Upper lobe of left lung (tissue), 6 donors: Measurements from ENCODE around the gene ERC1. TPM values are rescaled to one million over a fixed set of nuclear protein-coding genes. Genes with fewer than 3 reads are reported as not detected.
A peak's percentile ranks its signal among the peaks of the same experiment; 100 is the strongest.

ENCODE experiments used
- ATAC-seq, 2 donors: fragments of 200-7000 bp; cut with Tn5 transposase; one replicate each; pipeline ENCODE4 v1.9.1; 2022; ENCODE audit warnings: mild to moderate bottlenecking in 2 of 2, moderate library complexity in 2 of 2; ENCODE audit not compliant: low FRiP score in 2 of 2
- DNase-seq, 2 donors: peaks; one replicate each; pipeline ENCODE4 v3.0.0-alpha.2; 2019 to 2020
- H3K27ac ChIP-seq, 4 donors: fragments of 200-600 bp; sonication (generic); one replicate each; pipeline ENCODE4 v1.5.1; 2016 to 2019
- H3K27me3 ChIP-seq, 4 donors: fragments of 200-600 bp; sonication (generic); one replicate each; pipeline ENCODE4 v1.5.1; 2017 to 2019
- H3K36me3 ChIP-seq, 4 donors: fragments of 200-600 bp; sonication (generic); one replicate each; pipeline ENCODE4 v1.5.1; 2016 to 2019
- H3K4me1 ChIP-seq, 4 donors: fragments of 200-600 bp; sonication (generic); one replicate each; pipeline ENCODE4 v1.5.1; 2018 to 2019
- H3K4me3 ChIP-seq, 4 donors: fragments of 200-600 bp; sonication (generic); one replicate each; pipeline ENCODE4 v1.5.1; 2017 to 2019; ENCODE audit warnings: mild to moderate bottlenecking in 2 of 4, moderate library complexity in 1 of 4
- H3K9me3 ChIP-seq, 4 donors: fragments of 200-600 bp; sonication (generic); one replicate each; pipeline ENCODE4 v1.5.1; 2018 to 2019
- EP300 ChIP-seq, 4 donors: sonication (generic); formaldehyde crosslinking; IDR thresholded peaks; one replicate each; pipeline ENCODE4 v1.5.1; 2017; ENCODE audit warnings: antibody characterized with exemption in 4 of 4, control low read depth in 2 of 4
- POLR2A ChIP-seq, 4 donors: fragments of 450-650 bp; IDR thresholded peaks; one replicate each; pipeline ENCODE4 v1.5.1; 2016 to 2017; ENCODE audit warnings: antibody characterized with exemption in 4 of 4, mild to moderate bottlenecking in 2 of 4
- POLR2AphosphoS5 ChIP-seq, 2 donors: sonication (generic); formaldehyde crosslinking; IDR thresholded peaks; one replicate each; pipeline ENCODE4 v1.5.1; 2017; ENCODE audit warnings: antibody characterized with exemption in 2 of 2
- WGBS, 2 donors: methylation state at CpG; one replicate each; pipeline ENCODE4 v1.1.5; 2017 to 2018; 5-methylcytosine and 5-hydroxymethylcytosine counted together
- total RNA-seq, 6 donors: library from RNA; depleted of rRNA in 4 of 6; stranded (reverse); fragments of >200 nt in 4 of 6; gene quantifications; one replicate each; pipeline versions ENCODE4 v1.1.0 to v1.2.1, GENCODE V29; 2016 to 2021
- TF ChIP-seq, protein P1 (sequence below), 6 experiments: fragments of 450-650 bp in 4 of 6; fragments of 200-600 bp in 2 of 6; sonication (generic) in 2 of 6; IDR thresholded peaks; one replicate each; pipeline ENCODE4 v1.5.1; 2016 to 2019; ENCODE audit warnings: antibody characterized with exemption in 6 of 6
- donor health status: DM: no; HTN: no; CAD: no; lungs with moderate emphysema.
- donor health status: DM: no; HTN: yes; CAD: no; lungs with severe emphysema.

Gene ERC1
- total RNA-seq, 6 donors from 2014 or later, result 37.7 to 158 (median 60.1) TPM

DNA sequence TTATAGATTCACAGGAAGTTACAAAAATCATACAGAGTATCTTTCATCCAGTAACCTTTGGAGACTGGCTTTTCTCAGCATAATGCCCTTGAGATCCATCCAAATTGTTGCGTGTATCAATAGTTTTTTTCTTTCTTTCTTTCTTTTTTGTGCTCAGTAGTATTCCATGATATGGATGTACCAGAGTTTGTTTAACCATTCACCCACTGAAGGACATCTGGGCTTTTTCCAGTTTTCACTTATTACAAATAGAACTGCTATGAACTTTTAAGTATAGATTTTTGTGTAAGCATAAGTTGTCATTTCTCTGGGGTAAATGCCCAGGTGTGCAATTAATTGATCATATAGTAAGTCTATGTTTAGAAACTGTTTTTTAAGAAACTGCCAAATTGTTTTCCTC lies 524.0 kb downstream of the ERC1 start:
- H3K4me3 ChIP-seq, result no peak overlapping the region
- H3K36me3 ChIP-seq, result no peaks in the 10 kb centered on the region
- H3K9me3 ChIP-seq, result peaks cover 0 to 4% (median 0%) of the 10 kb centered on the region in 4 donors
- no peak for TF ChIP-seq POLR2A (IDR thresholded peaks at IDR 0.05)
- TF ChIP-seq EP300 (IDR thresholded peaks at IDR 0.05), result no peak
- no peak for TF ChIP-seq POLR2AphosphoS5 (IDR thresholded peaks at IDR 0.05)
- TF ChIP-seq, protein P1, sequence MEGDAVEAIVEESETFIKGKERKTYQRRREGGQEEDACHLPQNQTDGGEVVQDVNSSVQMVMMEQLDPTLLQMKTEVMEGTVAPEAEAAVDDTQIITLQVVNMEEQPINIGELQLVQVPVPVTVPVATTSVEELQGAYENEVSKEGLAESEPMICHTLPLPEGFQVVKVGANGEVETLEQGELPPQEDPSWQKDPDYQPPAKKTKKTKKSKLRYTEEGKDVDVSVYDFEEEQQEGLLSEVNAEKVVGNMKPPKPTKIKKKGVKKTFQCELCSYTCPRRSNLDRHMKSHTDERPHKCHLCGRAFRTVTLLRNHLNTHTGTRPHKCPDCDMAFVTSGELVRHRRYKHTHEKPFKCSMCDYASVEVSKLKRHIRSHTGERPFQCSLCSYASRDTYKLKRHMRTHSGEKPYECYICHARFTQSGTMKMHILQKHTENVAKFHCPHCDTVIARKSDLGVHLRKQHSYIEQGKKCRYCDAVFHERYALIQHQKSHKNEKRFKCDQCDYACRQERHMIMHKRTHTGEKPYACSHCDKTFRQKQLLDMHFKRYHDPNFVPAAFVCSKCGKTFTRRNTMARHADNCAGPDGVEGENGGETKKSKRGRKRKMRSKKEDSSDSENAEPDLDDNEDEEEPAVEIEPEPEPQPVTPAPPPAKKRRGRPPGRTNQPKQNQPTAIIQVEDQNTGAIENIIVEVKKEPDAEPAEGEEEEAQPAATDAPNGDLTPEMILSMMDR (IDR thresholded peaks at IDR 0.05), result no peak
- no peaks in the 10 kb centered on the region for H3K27me3 ChIP-seq
- no peak overlapping the region for H3K27ac ChIP-seq
- ATAC-seq (no peak), DNase-seq (no peak)
- peaks cover 5 to 14% (median 8%) of the 10 kb centered on the region in 4 donors for H3K4me1 ChIP-seq
- 94 to 100% methylated on average over 1 of the region's 1 CpG for WGBS, 2 donors

DNA sequence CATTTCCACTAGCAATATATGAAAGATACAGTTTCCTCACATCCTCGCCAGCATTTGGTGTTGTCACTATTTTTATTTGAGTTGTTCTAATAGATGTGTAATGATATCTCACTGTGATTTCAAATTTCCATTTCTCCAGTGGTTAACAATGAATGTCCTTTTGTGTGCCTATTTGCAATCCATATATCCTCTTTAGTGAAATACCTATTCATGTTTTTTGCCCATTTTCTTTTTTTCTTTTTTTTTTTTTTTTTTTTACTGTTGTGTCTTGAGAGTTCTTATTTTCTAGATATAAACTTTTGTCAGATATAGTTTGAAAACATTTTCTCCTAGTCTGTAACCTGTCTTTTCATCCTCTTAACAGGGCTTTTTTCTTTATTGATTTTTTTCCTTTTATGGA lies 524.4 kb downstream of the ERC1 start:
- H3K9me3 ChIP-seq, result peaks cover 0 to 4% (median 0%) of the 10 kb centered on the region in 4 donors
- DNase-seq, result no peak
- no peak for ATAC-seq
- H3K27me3 ChIP-seq, result no peaks in the 10 kb centered on the region
- H3K4me1 ChIP-seq, result peaks cover 5 to 14% (median 8%) of the 10 kb centered on the region in 4 donors
- H3K36me3 ChIP-seq, result no peaks in the 10 kb centered on the region
- TF ChIP-seq POLR2AphosphoS5 (IDR thresholded peaks at IDR 0.05) (no peak), EP300 (IDR thresholded peaks at IDR 0.05) (no peak), POLR2A (IDR thresholded peaks at IDR 0.05) (no peak)
- TF ChIP-seq, protein P1 (IDR thresholded peaks at IDR 0.05), result no peak
- H3K4me3 ChIP-seq, result no peak overlapping the region
- WGBS, 2 donors, result 94 to 97% methylated on average over 1 of the region's 1 CpG
- H3K27ac ChIP-seq, result no peak overlapping the region

DNA sequence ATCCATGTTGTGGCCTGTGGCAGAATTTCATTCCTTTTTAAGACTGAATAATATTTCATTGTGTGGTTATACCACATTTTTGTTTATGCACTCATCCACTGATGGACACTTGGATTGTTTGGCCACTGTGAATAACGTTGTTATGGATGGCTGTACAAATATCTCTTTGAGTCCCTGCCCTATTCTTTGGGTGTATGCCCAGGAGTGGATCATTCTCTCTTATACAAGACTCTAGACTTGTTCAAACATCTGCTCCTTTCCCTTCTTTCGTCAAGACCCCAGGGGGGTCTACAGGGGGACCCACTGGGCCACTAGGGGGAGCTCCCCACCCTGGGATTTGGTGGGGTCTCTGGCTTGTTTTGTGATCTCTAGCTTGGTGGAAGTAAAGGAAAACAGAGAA lies 526.0 kb downstream of the ERC1 start:
- 31 to 37% methylated on average over 2 of the region's 2 CpGs for whole genome bisulfite sequencing, 2 donors
- no peaks in the 10 kb centered on the region for H3K27me3 ChIP-seq
- H3K36me3 ChIP-seq, result no peaks in the 10 kb centered on the region
- no peak overlapping the region for H3K4me3 ChIP-seq
- TF ChIP-seq, protein P1 (IDR thresholded peaks at IDR 0.05), result peak in 1 of 6 experiments; percentile 21
- no peak for TF ChIP-seq POLR2A (IDR thresholded peaks at IDR 0.05)
- H3K27ac ChIP-seq, result no peak overlapping the region
- H3K4me1 ChIP-seq, result peaks cover 5 to 14% (median 8%) of the 10 kb centered on the region in 4 donors
- ATAC-seq, result no peak
- no peak for DNase-seq
- H3K9me3 ChIP-seq, result peaks cover 0 to 4% (median 0%) of the 10 kb centered on the region in 4 donors

DNA sequence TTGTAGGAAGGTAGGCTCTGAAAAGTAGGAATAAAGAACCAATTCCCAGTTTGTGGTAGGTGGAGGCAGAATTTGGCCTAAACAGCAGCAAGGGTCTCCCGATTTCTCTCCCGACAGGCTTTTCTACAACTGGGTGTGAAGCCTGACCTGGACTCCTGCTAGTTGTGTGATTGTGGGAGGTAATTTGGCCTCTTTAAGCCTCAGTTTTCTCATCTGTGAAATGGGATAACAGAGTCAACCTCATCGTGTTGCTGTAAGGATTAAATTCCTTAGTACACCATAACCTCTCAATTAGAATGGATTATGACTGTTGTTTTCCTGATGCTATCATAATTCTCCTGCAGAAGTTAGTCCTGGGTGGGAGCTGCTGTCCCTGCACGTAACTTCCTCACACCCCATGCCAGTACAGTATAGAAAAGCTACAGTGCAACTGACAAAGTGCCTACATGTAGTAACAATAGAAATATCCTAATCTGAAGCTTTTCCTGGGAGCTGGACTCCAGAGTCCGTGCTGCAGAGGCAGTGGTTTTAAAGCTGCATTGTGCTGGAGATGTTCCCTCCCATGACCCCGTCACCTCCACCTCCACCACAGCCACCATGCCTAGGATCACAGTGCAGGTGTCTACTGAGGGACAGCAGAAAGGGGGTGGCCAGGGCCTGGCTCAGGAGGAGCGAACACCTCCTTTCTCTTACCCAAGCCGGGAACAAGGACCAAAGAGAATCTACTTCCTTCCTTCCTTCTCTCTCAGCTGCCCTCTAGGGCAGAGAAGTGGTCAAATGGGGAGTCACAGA lies 526.9 kb downstream of the ERC1 start:
- WGBS, 2 donors, result 80 to 86% methylated on average over 8 of the region's 8 CpGs
- Histone ChIP-seq H3K27ac (no peak overlapping the region), H3K36me3 (no peaks in the 10 kb centered on the region), H3K4me1 (peaks cover 5 to 14% (median 8%) of the 10 kb centered on the region in 4 donors), H3K9me3 (peaks cover 0 to 4% (median 0%) of the 10 kb centered on the region in 4 donors), H3K27me3 (no peaks in the 10 kb centered on the region), H3K4me3 (no peak overlapping the region)
- DNase-seq (no peak), ATAC-seq (no peak)
- TF ChIP-seq POLR2AphosphoS5 (IDR thresholded peaks at IDR 0.05) (no peak), EP300 (IDR thresholded peaks at IDR 0.05) (no peak), POLR2A (IDR thresholded peaks at IDR 0.05) (no peak)
- TF ChIP-seq, protein P1 (IDR thresholded peaks at IDR 0.05), result no peak
